ENCODE measurements around the gene TTC8.

DNA sequence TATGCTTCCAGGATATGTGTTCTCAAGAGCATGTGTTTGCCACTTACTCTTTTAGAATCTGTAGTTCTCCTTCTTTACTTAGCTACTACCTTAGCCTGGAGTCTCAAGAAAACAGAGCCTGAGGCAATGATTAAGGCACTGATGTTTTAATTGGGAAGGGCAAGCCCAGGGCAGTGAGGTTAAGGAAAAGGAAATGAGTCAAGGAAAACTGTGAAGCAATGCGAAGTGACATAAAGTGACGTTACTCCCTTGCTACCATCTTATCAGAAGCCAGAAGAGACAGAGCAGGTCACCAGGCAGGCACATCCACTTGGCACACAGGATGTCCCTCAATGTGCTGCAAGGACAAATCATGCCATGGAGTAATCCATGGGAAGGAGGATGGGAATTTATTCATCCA, 20.4 kb upstream of the TTC8 start:
- TF ChIP-seq POLR2A (IDR thresholded peaks at IDR 0.05; ENCODE audit: low read depth) (no peak), POLR2AphosphoS5 (IDR thresholded peaks at IDR 0.05) (no peak)
- TF ChIP-seq, protein P1, sequence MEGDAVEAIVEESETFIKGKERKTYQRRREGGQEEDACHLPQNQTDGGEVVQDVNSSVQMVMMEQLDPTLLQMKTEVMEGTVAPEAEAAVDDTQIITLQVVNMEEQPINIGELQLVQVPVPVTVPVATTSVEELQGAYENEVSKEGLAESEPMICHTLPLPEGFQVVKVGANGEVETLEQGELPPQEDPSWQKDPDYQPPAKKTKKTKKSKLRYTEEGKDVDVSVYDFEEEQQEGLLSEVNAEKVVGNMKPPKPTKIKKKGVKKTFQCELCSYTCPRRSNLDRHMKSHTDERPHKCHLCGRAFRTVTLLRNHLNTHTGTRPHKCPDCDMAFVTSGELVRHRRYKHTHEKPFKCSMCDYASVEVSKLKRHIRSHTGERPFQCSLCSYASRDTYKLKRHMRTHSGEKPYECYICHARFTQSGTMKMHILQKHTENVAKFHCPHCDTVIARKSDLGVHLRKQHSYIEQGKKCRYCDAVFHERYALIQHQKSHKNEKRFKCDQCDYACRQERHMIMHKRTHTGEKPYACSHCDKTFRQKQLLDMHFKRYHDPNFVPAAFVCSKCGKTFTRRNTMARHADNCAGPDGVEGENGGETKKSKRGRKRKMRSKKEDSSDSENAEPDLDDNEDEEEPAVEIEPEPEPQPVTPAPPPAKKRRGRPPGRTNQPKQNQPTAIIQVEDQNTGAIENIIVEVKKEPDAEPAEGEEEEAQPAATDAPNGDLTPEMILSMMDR (IDR thresholded peaks at IDR 0.05) = no peak
